HEK293 (cell line): ENCODE results near the gene CRYBG2.
A peak's percentile ranks its signal among the peaks of the same experiment; 100 is the strongest.

Experiments
- GLIS1 ChIP-seq: fragments of 450-650 bp; formaldehyde crosslinking; IDR thresholded peaks from 2 replicates; pipeline ENCODE4 v1.5.1; 2016; ENCODE audit warnings: missing biosample characterization, missing genetic modification characterization
- KLF1 ChIP-seq: fragments of 450-650 bp; formaldehyde crosslinking; IDR thresholded peaks from 2 replicates; pipeline ENCODE4 v1.5.1; 2016; ENCODE audit warnings: missing biosample characterization, missing genetic modification characterization
- MZF1 ChIP-seq: fragments of 450-650 bp; formaldehyde crosslinking; IDR thresholded peaks from 2 replicates; pipeline ENCODE4 v1.5.1; 2017; ENCODE audit warnings: missing biosample characterization, missing genetic modification characterization, borderline replicate concordance
- OVOL3 ChIP-seq: fragments of 450-650 bp; formaldehyde crosslinking; IDR thresholded peaks from 2 replicates; pipeline ENCODE4 v1.5.1; 2016; ENCODE audit warnings: missing biosample characterization, missing genetic modification characterization
- PRDM10 ChIP-seq: fragments of 450-650 bp; formaldehyde crosslinking; IDR thresholded peaks from 2 replicates; pipeline ENCODE4 v1.5.1; 2016; ENCODE audit warnings: missing biosample characterization, missing genetic modification characterization
- SCRT2 ChIP-seq: fragments of 450-650 bp; formaldehyde crosslinking; IDR thresholded peaks from 2 replicates; pipeline ENCODE4 v1.5.1; 2016; ENCODE audit warnings: missing biosample characterization, missing genetic modification characterization
- TRIM28 ChIP-seq: IDR thresholded peaks from 2 replicates; pipeline ENCODE4 v1.6.1; 2011; ENCODE audit warnings: low read length, control low read depth, borderline replicate concordance
- ZBTB8A ChIP-seq: fragments of 450-650 bp; formaldehyde crosslinking; IDR thresholded peaks from 2 replicates; pipeline ENCODE4 v1.5.1; 2016; ENCODE audit warnings: missing biosample characterization, missing genetic modification characterization
- ZEB2 ChIP-seq: fragments of 450-650 bp; formaldehyde crosslinking; IDR thresholded peaks from 2 replicates; pipeline ENCODE4 v1.5.1; 2016; ENCODE audit warnings: missing biosample characterization, missing genetic modification characterization
- ZFHX2 ChIP-seq: fragments of 450-650 bp; formaldehyde crosslinking; conservative IDR thresholded peaks from 2 replicates; pipeline ENCODE4 v1.5.1; 2016; ENCODE audit warnings: missing biosample characterization, missing genetic modification characterization
- ZNF132 ChIP-seq: fragments of 450-650 bp; formaldehyde crosslinking; IDR thresholded peaks from 2 replicates; pipeline ENCODE4 v1.5.1; 2017; ENCODE audit warnings: missing biosample characterization, missing genetic modification characterization, borderline replicate concordance
- ZNF138 ChIP-seq: fragments of 450-650 bp; formaldehyde crosslinking; IDR thresholded peaks from 2 replicates; pipeline ENCODE4 v1.5.1; 2016; ENCODE audit warnings: missing biosample characterization, missing genetic modification characterization, borderline replicate concordance
- ZNF16 ChIP-seq: fragments of 450-650 bp; formaldehyde crosslinking; IDR thresholded peaks from 2 replicates; pipeline ENCODE4 v1.5.1; 2016; ENCODE audit warnings: low read depth, missing biosample characterization, missing genetic modification characterization
- ZNF18 ChIP-seq: fragments of 450-650 bp; formaldehyde crosslinking; IDR thresholded peaks from 2 replicates; pipeline ENCODE4 v1.5.1; 2016; ENCODE audit warnings: missing biosample characterization, missing genetic modification characterization
- ZNF184 ChIP-seq: fragments of 450-650 bp; IDR thresholded peaks from 2 replicates; pipeline ENCODE4 v1.5.1; 2018; ENCODE audit warnings: missing biosample characterization, mild to moderate bottlenecking, missing genetic modification characterization
- ZNF202 ChIP-seq: fragments of 450-650 bp; formaldehyde crosslinking; IDR thresholded peaks from 2 replicates; pipeline ENCODE4 v1.5.1; 2016; ENCODE audit warnings: missing biosample characterization, missing genetic modification characterization, borderline replicate concordance
- ZNF221 ChIP-seq: fragments of 450-650 bp; formaldehyde crosslinking; IDR thresholded peaks from 2 replicates; pipeline ENCODE4 v1.5.1; 2017; ENCODE audit warnings: missing biosample characterization, missing genetic modification characterization, borderline replicate concordance
- ZNF280C ChIP-seq: fragments of 450-650 bp; formaldehyde crosslinking; IDR thresholded peaks from 2 replicates; pipeline ENCODE4 v1.5.1; 2016; ENCODE audit warnings: missing biosample characterization, missing genetic modification characterization
- ZNF324 ChIP-seq: fragments of 450-650 bp; formaldehyde crosslinking; IDR thresholded peaks from 2 replicates; pipeline ENCODE4 v1.5.1; 2016; ENCODE audit warnings: missing biosample characterization, missing genetic modification characterization
- ZNF394 ChIP-seq: fragments of 450-650 bp; formaldehyde crosslinking; IDR thresholded peaks from 2 replicates; pipeline ENCODE4 v1.5.1; 2016; ENCODE audit warnings: missing biosample characterization, missing genetic modification characterization, mild to moderate bottlenecking, moderate library complexity, borderline replicate concordance
- ZNF398 ChIP-seq: fragments of 450-650 bp; formaldehyde crosslinking; IDR thresholded peaks from 2 replicates; pipeline ENCODE4 v1.5.1; 2017; ENCODE audit warnings: missing biosample characterization, missing genetic modification characterization
- ZNF423 ChIP-seq: fragments of 450-650 bp; formaldehyde crosslinking; IDR thresholded peaks from 2 replicates; pipeline ENCODE4 v1.5.1; 2016; ENCODE audit warnings: missing biosample characterization, missing genetic modification characterization
- ZNF561 ChIP-seq: fragments of 450-650 bp; IDR thresholded peaks from 2 replicates; pipeline ENCODE4 v1.5.1; 2018; ENCODE audit warnings: missing biosample characterization, missing genetic modification characterization, borderline replicate concordance
- ZNF600 ChIP-seq: fragments of 450-650 bp; formaldehyde crosslinking; IDR thresholded peaks from 2 replicates; pipeline ENCODE4 v1.5.1; 2016; ENCODE audit warnings: missing biosample characterization, missing genetic modification characterization
- ZNF660 ChIP-seq: fragments of 450-650 bp; IDR thresholded peaks from 2 replicates; pipeline ENCODE4 v1.5.1; 2018; ENCODE audit warnings: missing biosample characterization, mild to moderate bottlenecking, missing genetic modification characterization

The CRYBG2 gene

GRCh38 chr1:26275580-26276431, 78.1 kb downstream of the CRYBG2 start (continued):
- peak; percentile 61; the same call in 1 of the 2 replicates for TF ChIP-seq ZNF394 (tag by site-specific recombination)
- no peak for TF ChIP-seq ZNF18 (tag by site-specific recombination)
- 0 out of 2 replicates have a peak, but pooled peaks have one; percentile 12 for TF ChIP-seq ZNF184
- TF ChIP-seq ZNF280C (tag by site-specific recombination), result no peak
- TF ChIP-seq PRDM10 (tag by site-specific recombination), result no peak; the same call in 1 of the 2 replicates
- no peak for TF ChIP-seq ZNF221 (tag by site-specific recombination)
- no peak for TF ChIP-seq OVOL3
- peak; percentile 22; the same call in 1 of the 2 replicates for TF ChIP-seq GLIS1 (tag by site-specific recombination)
- peak; percentile 56; the same call in 1 of the 2 replicates for TF ChIP-seq KLF1 (tag by site-specific recombination)
- TF ChIP-seq ZNF660, result peak; percentile 53
- TF ChIP-seq ZNF423, result no peak
- peak; percentile 61; the same call in 1 of the 2 replicates for TF ChIP-seq ZNF561 (tag by site-specific recombination)
- TF ChIP-seq ZNF398 (tag by site-specific recombination), result peak; percentile 65
- no peak for TF ChIP-seq ZNF16 (tag by site-specific recombination)
- no peak for TF ChIP-seq ZBTB8A (tag by site-specific recombination)
- peak; percentile 51; the same call in 1 of the 2 replicates for TF ChIP-seq ZNF600
- 0 out of 2 replicates have a peak, but pooled peaks have one; percentile 51 for TF ChIP-seq ZEB2
- peak; percentile 96 for TF ChIP-seq SCRT2 (tag by site-specific recombination)
- peak; percentile 30 for TF ChIP-seq ZNF324 (tag by site-specific recombination)
- TF ChIP-seq TRIM28, result peak; percentile 76
- no peak for TF ChIP-seq ZNF138
- peak; percentile 74 for TF ChIP-seq ZFHX2 (tag by site-specific recombination)
- TF ChIP-seq ZNF202 (tag by site-specific recombination), result no peak
- TF ChIP-seq ZNF132 (tag by site-specific recombination), result no peak
- no peak for TF ChIP-seq MZF1
